Measurements from ENCODE around the gene EGR1.

EGR1 gene

DNA sequence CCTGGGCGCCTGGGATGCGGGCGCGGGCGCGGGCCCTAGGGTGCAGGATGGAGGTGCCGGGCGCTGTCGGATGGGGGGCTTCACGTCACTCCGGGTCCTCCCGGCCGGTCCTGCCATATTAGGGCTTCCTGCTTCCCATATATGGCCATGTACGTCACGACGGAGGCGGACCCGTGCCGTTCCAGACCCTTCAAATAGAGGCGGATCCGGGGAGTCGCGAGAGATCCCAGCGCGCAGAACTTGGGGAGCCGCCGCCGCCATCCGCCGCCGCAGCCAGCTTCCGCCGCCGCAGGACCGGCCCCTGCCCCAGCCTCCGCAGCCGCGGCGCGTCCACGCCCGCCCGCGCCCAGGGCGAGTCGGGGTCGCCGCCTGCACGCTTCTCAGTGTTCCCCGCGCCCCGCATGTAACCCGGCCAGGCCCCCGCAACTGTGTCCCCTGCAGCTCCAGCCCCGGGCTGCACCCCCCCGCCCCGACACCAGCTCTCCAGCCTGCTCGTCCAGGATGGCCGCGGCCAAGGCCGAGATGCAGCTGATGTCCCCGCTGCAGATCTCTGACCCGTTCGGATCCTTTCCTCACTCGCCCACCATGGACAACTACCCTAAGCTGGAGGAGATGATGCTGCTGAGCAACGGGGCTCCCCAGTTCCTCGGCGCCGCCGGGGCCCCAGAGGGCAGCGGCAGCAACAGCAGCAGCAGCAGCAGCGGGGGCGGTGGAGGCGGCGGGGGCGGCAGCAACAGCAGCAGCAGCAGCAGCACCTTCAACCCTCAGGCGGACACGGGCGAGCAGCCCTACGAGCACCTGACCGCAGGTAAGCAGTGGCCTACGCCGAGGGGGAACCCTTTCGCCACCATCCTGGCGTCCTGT is at the start of gene EGR1:
Gene EGR1 (plus strand): TSS at position 219 of the 864 bp plus-strand sequence. CDS start 283 bp downstream, at position 502.
- peak; percentile 95 for DNase-seq (ENCODE audit: low spot score)

GRCh38 chr5:138418444-138418843 is 46.8 kb upstream of the EGR1 start:
- DNase-seq (ENCODE audit: low spot score), result no peak

GRCh38 chr5:138425079-138425478 is 40.2 kb upstream of the EGR1 start:
- no peak for DNase-seq (ENCODE audit: low spot score)

DNA sequence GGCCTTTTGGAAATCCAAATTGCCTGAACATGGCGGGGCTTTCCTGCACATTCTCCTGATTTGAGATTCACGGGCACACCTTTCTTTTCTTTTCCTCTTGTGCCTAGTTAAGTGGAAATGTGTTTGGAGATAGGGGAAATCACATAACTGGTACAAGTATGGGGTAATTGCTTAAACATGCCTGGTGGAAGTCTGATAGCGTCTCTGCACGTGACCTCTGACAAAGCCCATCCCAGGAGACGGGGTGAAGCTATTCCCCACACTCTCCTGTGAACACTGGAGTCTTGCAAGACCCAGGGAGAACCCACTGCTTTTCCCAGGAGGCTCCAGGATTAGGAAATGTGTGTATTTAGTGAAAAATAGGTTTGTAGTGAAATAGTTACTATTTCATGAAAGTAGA is 29.3 kb upstream of the EGR1 start:
- no peak for DNase-seq (ENCODE audit: low spot score)

DNA sequence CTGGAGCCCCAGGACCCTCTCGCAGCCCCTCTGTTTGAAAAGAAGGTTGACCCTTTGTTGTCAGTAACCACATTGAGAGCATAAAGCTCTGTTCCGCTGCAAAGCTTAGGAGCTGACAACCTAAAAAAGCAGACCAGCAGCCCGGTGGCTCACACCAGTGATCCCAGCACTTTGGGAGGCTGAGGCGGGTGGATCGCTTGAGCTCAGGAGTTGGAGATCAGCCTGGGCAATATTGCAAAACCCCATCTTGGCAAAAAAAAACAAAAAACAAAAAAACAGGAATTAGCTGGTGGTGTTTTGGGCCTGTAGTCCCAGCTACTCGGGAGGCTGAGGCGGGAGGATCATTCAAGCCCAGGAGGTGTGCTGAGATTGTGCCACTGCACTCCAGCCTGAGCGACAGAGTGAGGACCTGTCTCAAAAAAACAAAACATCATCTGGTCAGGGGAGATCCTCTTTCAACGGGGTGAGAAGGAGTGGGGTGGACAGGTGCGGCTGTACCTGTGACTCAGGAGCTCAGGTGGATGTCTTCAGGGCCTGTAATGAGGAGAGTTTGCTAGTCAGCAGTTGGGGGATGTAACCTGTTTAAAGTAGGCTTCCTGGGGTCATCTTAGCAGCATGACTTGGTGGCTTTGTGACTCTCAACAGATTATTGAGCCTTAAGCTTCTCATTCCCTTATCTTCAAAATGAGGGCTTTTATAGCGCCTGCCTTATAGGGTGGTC is 27.1 kb upstream of the EGR1 start:
- peak; percentile 19 for DNase-seq (ENCODE audit: low spot score)

DNA sequence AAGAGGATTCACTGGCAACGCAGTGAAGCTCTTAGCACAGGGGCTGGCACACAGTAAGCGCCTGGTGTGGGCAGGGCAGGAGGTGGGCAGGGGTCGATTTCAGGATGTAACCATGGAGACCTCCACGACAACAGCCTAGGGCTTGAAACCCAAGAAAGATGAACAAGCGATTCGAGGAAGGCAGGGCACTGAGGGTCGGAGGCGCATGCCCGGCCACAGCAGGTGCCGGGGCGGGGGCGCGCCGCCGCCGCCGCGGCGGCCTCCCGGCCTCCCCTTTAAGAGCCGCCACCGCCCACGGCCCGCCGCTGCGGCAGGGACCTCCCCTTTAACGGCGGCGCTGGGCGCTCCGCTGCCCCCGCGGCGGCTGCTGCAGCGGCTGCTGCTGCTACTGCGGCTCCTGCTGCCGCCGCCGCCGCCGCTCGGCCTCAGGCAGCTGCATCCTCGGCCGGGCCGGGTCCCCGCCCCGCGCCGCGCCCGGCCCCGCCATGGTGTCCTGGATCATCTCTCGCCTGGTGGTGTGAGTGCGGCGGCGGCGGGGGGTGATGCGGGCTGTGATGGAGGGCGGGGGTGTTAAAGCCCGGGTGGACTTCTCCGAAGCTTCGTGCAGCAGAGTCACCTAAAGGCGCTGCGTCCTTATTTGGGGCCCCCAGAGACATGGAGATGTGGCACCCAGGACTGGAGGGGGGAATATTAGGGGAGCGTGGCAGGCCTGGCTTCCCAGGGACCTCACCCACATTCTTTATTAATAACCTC is 26.4 kb upstream of the EGR1 start, which contains the start of gene REEP2:
Gene REEP2 (plus strand): TSS at position 334 of the 753 bp plus-strand sequence. CDS start 152 bp downstream, at position 486.
- peak; percentile 60 for DNase-seq (ENCODE audit: low spot score)

DNA sequence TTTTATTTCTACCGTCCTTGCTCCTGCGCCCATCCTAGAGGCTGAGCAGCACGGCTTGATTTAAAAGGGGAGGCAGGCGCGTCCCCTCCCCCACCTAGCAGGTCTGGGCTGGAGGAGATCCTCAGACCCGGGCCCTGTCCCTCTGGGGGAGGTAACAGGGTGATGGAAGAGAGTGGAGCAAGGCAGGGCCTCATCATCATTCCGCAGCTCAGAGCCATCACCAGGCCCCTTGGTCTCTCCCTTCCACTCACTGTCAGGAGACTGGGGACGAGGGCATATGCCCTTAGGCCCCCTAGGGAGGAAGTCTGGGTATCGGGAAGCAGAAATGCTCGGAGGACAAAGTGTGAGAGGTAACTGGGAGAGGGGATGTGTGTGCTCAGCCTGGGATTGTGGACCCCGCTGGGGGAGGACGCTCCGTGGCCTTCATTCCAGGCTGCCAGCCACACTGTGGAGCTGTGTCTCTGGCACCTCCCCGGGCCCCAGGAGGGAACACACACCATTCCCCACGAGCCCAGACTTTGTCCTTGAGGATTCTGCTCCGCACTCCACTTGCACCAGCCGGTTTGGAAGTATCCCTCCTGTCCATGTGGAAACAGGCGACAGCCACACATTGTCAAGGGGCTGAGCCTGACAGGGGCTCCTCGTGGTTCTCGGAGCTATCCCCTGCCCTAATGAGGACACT is 25.7 kb upstream of the EGR1 start:
- DNase-seq (ENCODE audit: low spot score), result no peak

- no peak for DNase-seq (ENCODE audit: low spot score)
Observed at GRCh38 chr5:138440159-138441073, 24.9 kb upstream of the EGR1 start.

DNA sequence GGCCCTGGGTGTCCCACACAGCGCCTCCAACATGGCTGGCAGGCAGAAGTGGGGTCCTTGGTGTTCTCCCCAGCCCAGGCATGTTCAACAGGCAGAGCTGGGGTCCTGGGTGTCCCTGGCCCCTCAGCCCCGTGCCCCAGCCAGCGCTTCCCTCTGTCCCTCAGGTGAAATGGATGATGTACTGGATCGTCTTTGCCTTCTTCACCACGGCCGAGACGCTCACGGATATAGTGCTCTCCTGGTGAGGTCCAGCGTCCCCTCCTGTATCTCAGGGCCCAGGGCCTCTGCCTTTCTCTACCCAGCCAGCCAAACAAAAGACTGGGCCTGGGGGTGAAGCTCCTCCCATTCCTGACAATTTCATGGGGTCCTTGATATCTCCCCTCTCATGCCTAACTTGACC is 24.1 kb upstream of the EGR1 start:
- DNase-seq (ENCODE audit: low spot score), result no peak

- DNase-seq (ENCODE audit: low spot score), result no peak
Observed at GRCh38 chr5:138444078-138444773, 21.1 kb upstream of the EGR1 start.

DNA sequence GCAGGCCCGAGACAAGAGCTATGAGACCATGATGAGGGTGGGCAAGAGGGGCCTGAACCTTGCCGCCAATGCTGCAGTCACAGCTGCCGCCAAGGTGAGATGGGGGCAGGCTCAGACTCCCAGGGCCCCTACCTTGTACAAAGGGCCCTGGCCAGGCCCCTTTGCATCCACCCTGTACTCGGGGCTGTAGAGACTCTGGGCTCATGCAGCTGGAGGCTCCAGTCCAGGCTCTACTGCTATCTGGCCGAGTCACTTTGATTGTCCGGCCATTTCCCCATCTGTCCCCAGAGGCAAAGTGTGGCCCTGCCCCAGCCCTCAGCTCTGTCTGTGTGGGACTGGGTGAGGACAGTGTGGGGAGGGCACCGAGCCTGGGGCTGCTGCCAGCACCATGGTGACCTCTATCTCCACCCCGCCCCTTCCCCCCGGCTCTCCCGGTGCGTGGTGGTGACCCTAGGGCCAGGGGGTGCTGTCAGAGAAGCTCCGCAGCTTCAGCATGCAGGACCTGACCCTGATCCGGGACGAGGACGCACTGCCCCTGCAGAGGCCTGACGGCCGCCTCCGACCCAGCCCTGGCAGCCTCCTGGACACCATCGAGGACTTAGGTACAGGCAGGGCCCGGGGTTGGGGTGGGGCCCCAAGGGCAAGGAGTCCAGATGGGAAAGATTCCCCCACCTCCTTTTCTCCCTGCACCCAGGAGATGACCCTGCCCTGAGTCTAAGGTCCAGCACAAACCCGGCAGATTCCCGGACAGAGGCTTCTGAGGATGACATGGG is 20.3 kb upstream of the EGR1 start:
- DNase-seq (ENCODE audit: low spot score), result no peak

- DNase-seq (ENCODE audit: low spot score), result no peak
Observed at GRCh38 chr5:138445547-138446271, 19.6 kb upstream of the EGR1 start.

GRCh38 chr5:138448070-138448469 is 17.2 kb upstream of the EGR1 start:
- no peak for DNase-seq (ENCODE audit: low spot score)

GRCh38 chr5:138448481-138449398 is 16.5 kb upstream of the EGR1 start:
- DNase-seq (ENCODE audit: low spot score), result no peak

- peak; percentile 91 for DNase-seq (ENCODE audit: low spot score)
Observed at GRCh38 chr5:138449501-138450239, 15.6 kb upstream of the EGR1 start.

- no peak for DNase-seq (ENCODE audit: low spot score)
Observed at GRCh38 chr5:138450971-138451370, 14.3 kb upstream of the EGR1 start.

GRCh38 chr5:138452720-138453119 is 12.6 kb upstream of the EGR1 start:
- no peak for DNase-seq (ENCODE audit: low spot score)
